Epidermal melanocyte (primary cell): ENCODE data around the gene CARD19.

Experiments
- DNase-seq: peaks from one replicate; pipeline ENCODE4 v3.0.0; 2011; ENCODE audit warnings: low spot score; ENCODE audit not compliant: insufficient read length

The CARD19 gene

GRCh38 chr9:93117924-93118862 lies 22.2 kb downstream of the CARD19 start:
- no peak for DNase-seq

GRCh38 chr9:93118863-93119702 lies 23.1 kb downstream of the CARD19 start:
- DNase-seq: no peak

- no peak for DNase-seq
Measured at GRCh38 chr9:93119703-93119952, 23.6 kb downstream of the CARD19 start.

GRCh38 chr9:93119953-93120845 lies 24.2 kb downstream of the CARD19 start:
- DNase-seq: no peak

- DNase-seq: no peak
Measured at GRCh38 chr9:93120846-93121315, 24.9 kb downstream of the CARD19 start.

GRCh38 chr9:93121316-93122241 lies 25.6 kb downstream of the CARD19 start:
- DNase-seq: no peak

GRCh38 chr9:93122721-93123221 lies 26.8 kb downstream of the CARD19 start:
- DNase-seq: no peak

GRCh38 chr9:93123561-93124283 lies 27.7 kb downstream of the CARD19 start:
- no peak for DNase-seq

- DNase-seq: no peak
Measured at GRCh38 chr9:93124793-93125192, 28.8 kb downstream of the CARD19 start.

- no peak for DNase-seq
Measured at GRCh38 chr9:93125331-93125894, 29.4 kb downstream of the CARD19 start.

- no peak for DNase-seq
Measured at GRCh38 chr9:93126151-93126781, 30.2 kb downstream of the CARD19 start.

- no peak for DNase-seq
Measured at GRCh38 chr9:93126825-93127368, 30.9 kb downstream of the CARD19 start.

GRCh38 chr9:93127395-93127911 lies 31.4 kb downstream of the CARD19 start:
- DNase-seq: no peak

- DNase-seq: no peak
Measured at GRCh38 chr9:93128011-93128714, 32.1 kb downstream of the CARD19 start.

- no peak for DNase-seq
Measured at GRCh38 chr9:93128715-93129224, 32.8 kb downstream of the CARD19 start.

- DNase-seq: no peak
Measured at GRCh38 chr9:93129286-93129685, 33.3 kb downstream of the CARD19 start.
